ENCODE data around the gene CCP110.
A peak's percentile ranks its signal among the peaks of the same experiment; 100 is the strongest.

The CCP110 gene

GRCh38 chr16:19601083-19601976, 77.6 kb downstream of the CCP110 start:
- DNase-seq = peak in 8 of 14 donors; percentile 16 to 56 (median 29)

Data from C1 segment of cervical spinal cord (tissue), 14 donors.